GM18526 (cell line): Measurements from ENCODE around the gene PDCD11.
A peak's percentile ranks its signal among the peaks of the same experiment; 100 is the strongest.

Source experiments
- POLR2A ChIP-seq: IDR thresholded peaks from 3 replicates; pipeline ENCODE4 v1.6.1; 2011; ENCODE audit not compliant: insufficient read length; ENCODE audit errors: extremely low read depth

The PDCD11 gene, protein sequence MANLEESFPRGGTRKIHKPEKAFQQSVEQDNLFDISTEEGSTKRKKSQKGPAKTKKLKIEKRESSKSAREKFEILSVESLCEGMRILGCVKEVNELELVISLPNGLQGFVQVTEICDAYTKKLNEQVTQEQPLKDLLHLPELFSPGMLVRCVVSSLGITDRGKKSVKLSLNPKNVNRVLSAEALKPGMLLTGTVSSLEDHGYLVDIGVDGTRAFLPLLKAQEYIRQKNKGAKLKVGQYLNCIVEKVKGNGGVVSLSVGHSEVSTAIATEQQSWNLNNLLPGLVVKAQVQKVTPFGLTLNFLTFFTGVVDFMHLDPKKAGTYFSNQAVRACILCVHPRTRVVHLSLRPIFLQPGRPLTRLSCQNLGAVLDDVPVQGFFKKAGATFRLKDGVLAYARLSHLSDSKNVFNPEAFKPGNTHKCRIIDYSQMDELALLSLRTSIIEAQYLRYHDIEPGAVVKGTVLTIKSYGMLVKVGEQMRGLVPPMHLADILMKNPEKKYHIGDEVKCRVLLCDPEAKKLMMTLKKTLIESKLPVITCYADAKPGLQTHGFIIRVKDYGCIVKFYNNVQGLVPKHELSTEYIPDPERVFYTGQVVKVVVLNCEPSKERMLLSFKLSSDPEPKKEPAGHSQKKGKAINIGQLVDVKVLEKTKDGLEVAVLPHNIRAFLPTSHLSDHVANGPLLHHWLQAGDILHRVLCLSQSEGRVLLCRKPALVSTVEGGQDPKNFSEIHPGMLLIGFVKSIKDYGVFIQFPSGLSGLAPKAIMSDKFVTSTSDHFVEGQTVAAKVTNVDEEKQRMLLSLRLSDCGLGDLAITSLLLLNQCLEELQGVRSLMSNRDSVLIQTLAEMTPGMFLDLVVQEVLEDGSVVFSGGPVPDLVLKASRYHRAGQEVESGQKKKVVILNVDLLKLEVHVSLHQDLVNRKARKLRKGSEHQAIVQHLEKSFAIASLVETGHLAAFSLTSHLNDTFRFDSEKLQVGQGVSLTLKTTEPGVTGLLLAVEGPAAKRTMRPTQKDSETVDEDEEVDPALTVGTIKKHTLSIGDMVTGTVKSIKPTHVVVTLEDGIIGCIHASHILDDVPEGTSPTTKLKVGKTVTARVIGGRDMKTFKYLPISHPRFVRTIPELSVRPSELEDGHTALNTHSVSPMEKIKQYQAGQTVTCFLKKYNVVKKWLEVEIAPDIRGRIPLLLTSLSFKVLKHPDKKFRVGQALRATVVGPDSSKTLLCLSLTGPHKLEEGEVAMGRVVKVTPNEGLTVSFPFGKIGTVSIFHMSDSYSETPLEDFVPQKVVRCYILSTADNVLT (N-terminal part only)

DNA sequence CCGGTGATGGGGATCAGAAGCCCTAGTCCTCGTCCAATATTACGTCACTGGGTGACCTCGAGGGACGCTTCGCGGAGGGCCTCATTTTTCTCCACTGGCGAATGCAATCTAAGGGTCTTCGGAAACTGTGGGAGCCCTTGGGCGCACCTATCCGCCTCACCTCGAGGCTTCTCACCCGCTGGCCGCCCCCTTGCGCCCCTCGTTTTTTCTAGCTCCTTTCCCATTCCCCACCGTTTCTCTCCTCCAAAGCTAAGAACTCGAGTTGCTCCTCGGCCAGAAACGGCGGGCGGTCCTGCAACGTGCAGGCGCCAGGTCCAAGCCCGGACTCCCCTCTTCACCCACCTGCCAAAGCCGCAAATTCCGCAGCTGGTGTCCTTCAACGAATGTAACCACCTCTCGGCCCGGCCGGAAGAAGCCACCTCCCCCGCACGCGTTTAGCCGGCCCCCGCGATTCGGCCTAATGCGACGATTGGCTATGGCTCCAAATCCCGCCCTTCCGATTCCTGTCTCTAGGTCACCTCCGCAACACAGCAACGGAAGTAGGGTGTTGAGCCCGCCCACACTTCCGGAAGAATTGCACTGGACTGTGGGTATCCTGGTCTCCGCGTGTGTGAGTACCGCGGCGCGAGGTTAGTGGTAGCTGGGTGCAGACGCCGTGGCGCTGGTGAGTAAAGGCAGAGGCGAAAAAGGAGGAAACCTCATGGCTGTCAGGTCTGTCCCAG, at the start of gene PDCD11, which contains the start of gene ATP5MK:
Gene PDCD11, plus strand, starts transcription at position 560 of the 722 bp plus-strand sequence. CDS start 1,801 bp downstream, outside the sequence.
Gene ATP5MK, minus strand, starts transcription at position 409 of the 722 bp plus-strand sequence. CDS start 4,018 bp downstream, outside the sequence.
- peak; percentile 94 for TF ChIP-seq POLR2A

DNA sequence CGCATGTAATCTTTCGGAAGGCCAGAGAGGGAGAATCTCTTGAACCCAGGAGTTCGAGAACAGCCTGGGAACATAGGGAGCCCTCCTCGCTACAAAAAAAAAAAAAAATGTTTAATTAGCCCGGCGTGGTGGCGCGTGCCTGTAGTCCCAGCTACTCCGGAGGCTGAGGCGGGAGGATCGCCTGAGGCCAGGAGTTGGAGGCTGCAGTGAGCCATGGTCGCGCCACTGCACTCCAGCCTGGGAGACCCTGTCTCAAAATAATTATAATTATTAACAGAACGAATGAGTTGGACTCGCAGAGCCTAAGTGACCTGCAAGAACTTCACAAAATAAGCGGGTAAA, 46.3 kb upstream of the PDCD11 start:
- no peak for TF ChIP-seq POLR2A

DNA sequence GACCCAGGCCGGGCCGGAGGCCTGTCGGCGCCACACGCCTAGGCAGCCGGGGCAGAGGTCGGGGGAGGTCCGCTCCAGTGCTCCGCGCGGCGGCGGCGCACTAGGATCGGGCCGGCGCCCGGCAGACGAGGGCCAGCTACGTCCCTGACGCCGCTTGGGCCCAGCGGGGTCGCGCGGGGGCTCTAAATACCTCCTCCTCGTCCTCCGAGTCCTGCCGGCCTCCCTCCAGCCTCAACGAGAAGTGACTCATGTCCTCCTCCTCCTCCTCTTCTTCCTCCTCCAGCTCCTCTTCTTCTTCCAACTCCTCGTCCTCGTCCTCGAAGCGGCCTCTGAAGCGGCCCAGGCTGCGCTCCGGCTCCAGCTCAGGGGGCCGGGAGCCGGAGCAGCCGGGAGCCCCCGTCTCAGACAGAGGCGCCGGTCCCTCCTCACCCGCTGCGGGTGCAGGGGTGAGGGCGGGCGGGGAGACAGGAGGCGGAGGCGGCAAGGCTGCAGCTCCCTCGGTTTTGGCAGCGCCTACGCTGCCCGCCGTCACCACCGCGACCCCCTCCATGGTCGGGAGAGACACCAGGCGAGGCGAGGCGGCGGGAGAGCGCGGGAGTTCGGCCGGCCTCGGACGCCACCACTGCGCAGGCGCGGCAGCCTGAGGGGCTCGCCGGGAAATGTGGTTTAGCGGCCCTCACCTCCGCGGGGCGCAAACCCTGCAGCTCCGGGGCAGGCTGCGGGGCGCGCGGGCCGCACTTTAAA, 45.7 kb upstream of the PDCD11 start, which contains the start of gene PCGF6:
Gene PCGF6, minus strand, starts transcription at position 624 of the 744 bp plus-strand sequence. Its CDS starts 74 bp downstream, at position 550.
- peak; percentile 39 for TF ChIP-seq POLR2A

DNA sequence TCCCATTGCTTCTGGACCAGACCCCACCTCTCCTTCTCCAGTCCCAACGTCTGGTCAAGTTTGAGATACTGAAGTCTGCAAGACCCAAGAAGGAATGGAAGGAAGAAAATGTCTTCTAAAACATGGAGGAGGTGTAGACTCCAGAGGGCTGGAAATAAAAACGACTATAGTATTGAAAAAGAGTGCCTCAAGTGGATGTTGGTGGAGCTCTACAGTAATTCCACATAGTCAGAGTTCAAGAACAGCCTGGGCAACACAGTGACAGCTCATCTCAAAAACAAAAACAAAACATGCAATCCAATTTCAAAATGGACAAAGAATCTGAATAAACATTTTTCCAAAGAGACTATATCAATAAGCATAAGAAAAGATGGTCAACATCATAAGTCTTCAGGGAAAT, 43.1 kb upstream of the PDCD11 start:
- no peak for TF ChIP-seq POLR2A

DNA sequence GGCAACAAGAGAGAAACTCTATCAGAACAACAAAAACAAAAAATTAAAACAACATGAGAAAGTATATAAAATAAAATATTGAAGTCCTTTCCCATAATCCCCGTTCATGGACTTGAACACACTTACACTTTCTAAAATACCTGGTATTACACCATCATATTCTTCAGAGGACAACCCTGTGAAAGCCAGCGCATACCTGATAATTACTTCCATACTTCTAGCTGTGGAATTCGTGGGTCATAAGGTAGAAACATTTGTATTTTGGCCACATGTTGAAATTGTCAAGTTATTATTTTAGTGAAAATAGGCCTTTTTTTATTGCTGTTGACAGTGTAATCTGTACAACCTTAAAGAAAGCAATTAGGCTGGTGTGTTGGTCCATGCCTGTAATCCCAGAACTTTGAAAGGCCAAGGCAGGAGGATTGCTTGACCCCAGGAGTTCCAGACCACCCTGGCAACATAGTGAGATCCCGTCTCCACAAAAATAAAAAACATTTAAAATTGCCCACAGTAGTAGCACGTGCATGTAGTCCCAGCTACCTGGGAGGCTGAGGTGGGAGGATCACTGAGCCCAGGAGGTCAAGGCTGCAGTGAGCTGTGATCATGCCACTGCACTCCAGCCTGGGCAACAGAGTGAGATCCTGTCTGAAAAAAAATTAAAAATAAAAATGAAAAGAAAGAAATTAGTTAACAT, 40.4 kb upstream of the PDCD11 start:
- no peak for TF ChIP-seq POLR2A

DNA sequence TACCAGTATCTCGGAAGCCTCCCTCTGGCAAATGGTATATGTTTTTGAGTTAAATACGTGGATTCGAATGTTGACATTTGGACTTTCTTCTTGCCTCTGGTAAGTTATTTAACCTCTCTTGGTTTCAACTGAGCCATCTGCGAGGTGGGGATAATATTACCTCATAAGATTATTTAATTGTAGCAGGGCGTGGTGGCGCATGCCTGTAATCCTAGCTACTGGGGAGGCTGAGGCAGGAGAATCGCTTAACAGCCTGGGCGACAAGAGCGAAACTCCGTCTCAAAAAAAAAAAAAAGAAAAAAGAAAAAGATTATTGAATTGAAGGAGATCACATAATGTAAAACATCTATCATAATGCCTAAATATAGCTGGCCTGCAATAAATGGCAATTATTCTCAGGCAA, 29.0 kb upstream of the PDCD11 start:
- no peak for TF ChIP-seq POLR2A

DNA sequence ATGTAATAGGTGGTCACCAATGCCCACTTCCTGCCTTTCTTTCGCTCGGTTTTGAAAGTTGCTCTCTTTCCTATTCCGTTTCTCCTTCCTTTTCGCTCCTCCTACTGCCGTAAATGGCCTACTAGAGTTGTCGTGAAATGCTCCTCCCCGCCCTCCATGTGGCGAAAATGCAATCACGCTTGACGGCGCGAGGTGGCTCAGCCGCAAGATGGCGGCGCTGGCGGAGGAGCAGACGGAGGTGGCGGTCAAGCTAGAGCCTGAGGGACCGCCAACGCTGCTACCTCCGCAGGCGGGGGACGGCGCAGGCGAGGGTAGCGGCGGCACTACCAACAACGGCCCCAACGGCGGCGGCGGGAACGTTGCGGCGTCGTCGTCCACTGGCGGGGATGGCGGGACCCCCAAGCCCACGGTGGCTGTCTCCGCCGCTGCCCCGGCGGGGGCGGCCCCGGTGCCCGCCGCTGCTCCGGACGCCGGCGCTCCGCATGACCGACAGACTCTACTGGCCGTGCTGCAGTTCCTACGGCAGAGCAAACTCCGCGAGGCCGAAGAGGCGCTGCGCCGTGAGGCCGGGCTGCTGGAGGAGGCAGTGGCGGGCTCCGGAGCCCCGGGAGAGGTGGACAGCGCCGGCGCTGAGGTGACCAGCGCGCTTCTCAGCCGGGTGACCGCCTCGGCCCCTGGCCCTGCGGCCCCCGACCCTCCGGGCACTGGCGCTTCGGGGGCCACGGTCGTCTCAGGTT, 28.5 kb upstream of the PDCD11 start, which contains the start of gene TAF5:
Gene TAF5, plus strand, starts transcription at position 195 of the 737 bp plus-strand sequence. Its CDS starts 14 bp downstream, at position 209.
- peak; percentile 91 for TF ChIP-seq POLR2A

DNA sequence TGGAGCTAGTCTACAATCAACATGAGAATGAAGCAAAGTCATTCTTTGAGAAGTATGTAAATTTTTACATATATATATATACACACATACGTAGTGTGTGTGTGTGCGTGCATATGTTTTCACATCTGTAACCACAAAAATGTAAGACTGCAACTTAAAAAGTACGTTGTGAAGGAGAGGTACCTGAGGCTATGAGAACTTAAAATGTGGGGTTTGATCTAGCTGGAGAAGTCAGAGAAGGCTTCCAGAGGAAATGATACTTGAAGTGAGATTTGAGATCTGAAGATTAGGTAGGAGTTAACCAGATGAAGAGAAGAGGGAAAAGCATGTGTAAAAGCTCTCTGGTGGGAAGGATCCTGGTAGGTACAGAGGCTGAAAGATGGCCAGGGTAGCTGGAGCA, 22.9 kb upstream of the PDCD11 start:
- no peak for TF ChIP-seq POLR2A

DNA sequence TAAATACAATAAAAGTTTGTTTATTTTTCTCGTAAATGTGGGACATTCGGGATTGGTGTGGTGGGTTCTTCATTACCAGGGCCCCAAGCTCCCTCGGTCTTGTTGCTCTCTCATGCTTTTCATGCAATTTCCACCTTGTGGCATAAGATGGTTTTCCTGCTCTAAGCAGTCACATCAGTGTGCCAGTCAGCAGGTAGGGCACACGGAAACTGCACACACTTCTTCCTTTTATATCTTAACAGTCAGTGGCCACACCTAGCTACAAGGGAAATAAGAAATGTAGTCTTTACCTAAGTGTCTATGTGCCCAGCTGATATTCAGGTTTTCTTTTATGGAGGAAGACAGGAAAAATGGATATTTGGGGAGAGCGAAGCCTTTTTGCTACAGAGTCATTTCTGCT, 22.2 kb upstream of the PDCD11 start:
- no peak for TF ChIP-seq POLR2A

DNA sequence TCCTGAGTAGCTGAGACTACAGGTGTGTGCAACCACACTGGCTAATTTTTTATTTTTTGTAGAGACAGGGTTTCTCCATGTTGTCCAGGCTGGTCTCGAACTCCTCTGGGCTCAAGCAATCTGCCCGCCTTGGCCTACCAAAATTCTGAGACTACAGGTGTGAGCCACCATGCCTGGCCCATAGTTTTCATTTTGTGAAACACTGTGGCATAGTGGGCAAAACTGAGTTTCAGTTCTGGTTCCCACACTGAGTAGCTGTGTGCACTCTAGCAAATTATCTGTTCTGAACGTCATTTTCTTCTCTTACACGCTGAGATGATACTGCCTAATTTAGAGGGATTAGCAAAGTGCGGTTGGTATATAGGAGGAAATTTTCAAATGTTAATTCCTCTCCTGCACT, 13.7 kb upstream of the PDCD11 start:
- no peak for TF ChIP-seq POLR2A

DNA sequence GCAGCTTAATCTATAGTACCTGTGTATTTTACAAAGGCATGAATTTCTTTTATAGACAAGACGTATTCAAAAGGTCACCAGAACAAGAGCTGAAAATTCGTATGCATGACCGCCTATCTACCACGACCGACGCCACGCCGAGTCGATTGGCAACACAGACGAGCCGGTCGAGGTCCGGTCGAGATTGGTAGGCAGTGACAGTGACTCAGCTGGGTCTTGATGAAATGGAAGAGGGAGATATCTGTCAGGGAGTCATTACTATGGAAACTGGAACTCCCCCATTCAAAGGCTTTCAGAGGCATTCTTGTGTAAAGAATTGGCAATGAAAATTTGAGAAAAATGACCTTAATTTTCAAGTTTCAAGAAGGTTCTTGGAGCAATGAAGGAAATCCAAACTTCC, 2.2 kb upstream of the PDCD11 start:
- TF ChIP-seq POLR2A = no peak

DNA sequence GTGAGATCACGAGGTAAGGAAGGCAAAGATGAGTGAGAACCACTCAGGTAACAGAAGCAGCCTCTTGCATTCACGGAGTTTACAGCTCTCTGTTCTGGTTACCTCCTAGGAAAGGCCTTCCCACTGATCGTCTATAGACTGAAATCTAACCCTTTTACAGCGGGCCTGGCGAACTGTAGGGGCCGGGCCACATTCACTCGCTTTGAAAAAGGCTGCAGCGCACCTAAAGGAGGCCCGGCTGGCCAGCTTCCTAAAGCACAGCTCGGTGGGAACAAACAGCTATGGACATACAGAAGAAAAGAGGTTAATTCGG, 716 bp upstream of the PDCD11 start:
- TF ChIP-seq POLR2A = no peak

DNA sequence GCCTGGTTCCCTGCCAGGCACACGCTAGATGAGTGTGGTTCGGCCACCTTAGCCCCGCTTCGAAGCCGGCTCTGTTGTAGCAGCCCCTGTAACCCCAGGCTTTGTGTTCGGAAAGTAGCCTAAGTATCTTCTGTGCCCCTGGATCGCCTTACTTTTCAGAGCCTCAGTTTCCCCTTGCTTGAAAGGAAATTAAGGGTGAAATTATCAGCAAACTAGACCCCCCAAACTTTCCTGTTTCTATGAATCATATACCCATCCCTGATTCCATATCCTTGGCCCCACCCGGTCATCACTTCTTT, 312 bp downstream of the PDCD11 start:
- TF ChIP-seq POLR2A = no peak
